Prostate gland (tissue), 2 donors: ENCODE measurements around the gene OBSL1.

Source experiments
- CTCF ChIP-seq, 4 experiments: fragments of 200-600 bp in 2 of 4; fragments of 450-650 bp in 2 of 4; sonication (generic) in 2 of 4; IDR thresholded peaks; 1 replicate in 3 of 4; 2 replicates in 1 of 4; pipeline ENCODE4 v1.5.1; 2016 to 2019; ENCODE audit warnings: antibody characterized with exemption in 4 of 4, mild to moderate bottlenecking in 2 of 4, moderate library complexity in 2 of 4
- POLR2A ChIP-seq: fragments of 450-650 bp; IDR thresholded peaks from one replicate; pipeline ENCODE4 v1.6.1; 2016; ENCODE audit warnings: antibody characterized with exemption, mild to moderate bottlenecking
- POLR2AphosphoS5 ChIP-seq: sonication (generic); formaldehyde crosslinking; IDR thresholded peaks from one replicate; pipeline ENCODE4 v1.6.1; 2017; ENCODE audit warnings: antibody characterized with exemption

- TF ChIP-seq CTCF (IDR thresholded peaks at IDR 0.05) (no peak), POLR2A (no peak), POLR2AphosphoS5 (no peak)
Measured at GRCh38 chr2:219510512-219511135, 60.7 kb downstream of the OBSL1 start.
